ENCODE measurements around the gene SCN3B.

SCN3B gene

GRCh38 chr11:123594188-123594901 lies 60.1 kb downstream of the SCN3B start:
- DNase-seq: no peak

GRCh38 chr11:123593570-123593969 lies 60.9 kb downstream of the SCN3B start:
- DNase-seq: no peak

- DNase-seq: no peak
These were observed 64.0 kb downstream of the SCN3B start for GRCh38 chr11:123590296-123590912.

GRCh38 chr11:123588864-123589262 lies 65.6 kb downstream of the SCN3B start:
- no peak for DNase-seq

GRCh38 chr11:123588117-123588863 lies 66.1 kb downstream of the SCN3B start:
- DNase-seq: no peak

GRCh38 chr11:123587559-123587958 lies 66.9 kb downstream of the SCN3B start:
- no peak for DNase-seq

GRCh38 chr11:123587044-123587443 lies 67.4 kb downstream of the SCN3B start:
- no peak for DNase-seq

- no peak for DNase-seq
These were observed 67.9 kb downstream of the SCN3B start for GRCh38 chr11:123586568-123586967.

- no peak for DNase-seq
These were observed 68.7 kb downstream of the SCN3B start for GRCh38 chr11:123585706-123586105.

GRCh38 chr11:123585206-123585605 lies 69.2 kb downstream of the SCN3B start:
- DNase-seq: no peak

GRCh38 chr11:123584737-123585136 lies 69.7 kb downstream of the SCN3B start:
- no peak for DNase-seq

GRCh38 chr11:123584186-123584585 lies 70.2 kb downstream of the SCN3B start:
- DNase-seq: no peak

- no peak for DNase-seq
These were observed 71.4 kb downstream of the SCN3B start for GRCh38 chr11:123582992-123583504.

GRCh38 chr11:123581651-123582399 lies 72.6 kb downstream of the SCN3B start:
- no peak for DNase-seq

GRCh38 chr11:123580557-123581275 lies 73.7 kb downstream of the SCN3B start:
- peak; percentile 50 for DNase-seq

- DNase-seq: no peak
These were observed 74.3 kb downstream of the SCN3B start for GRCh38 chr11:123580137-123580536.

- no peak for DNase-seq
These were observed 75.0 kb downstream of the SCN3B start for GRCh38 chr11:123579482-123579812.
